HepG2 (cell line): ENCODE data around the gene CFAP119. TPM values are rescaled to one million over a fixed set of nuclear protein-coding genes. Genes with fewer than 3 reads are reported as not detected.

Experiments
- ATAC-seq: fragments of 200-7000 bp; cut with Tn5 transposase; 3 replicates; pipeline ENCODE4 v1.9.1; 2020; ENCODE audit warnings: mild to moderate bottlenecking, moderate library complexity
- BruUV-seq: library from RNA; stranded (reverse); fragments of 400-500 nt; replicated peaks from 2 replicates; lab custom pipeline; 2021; lab: Mats Ljungman, UMichigan
- CTCF ChIA-PET: fragments of 300-600 bp; formaldehyde crosslinking; extraction: SDS; loops from one replicate; lab custom pipeline; 2021; ENCODE audit warnings: low total read pairs, inconsistent platforms, low intra/inter-chr PET ratio; lab: Yijun Ruan, JAX
- POLR2A ChIA-PET: fragments of 350-600 bp; sonication (Branson Sonifier 250); formaldehyde crosslinking; loops from one replicate; lab custom pipeline; 2020; ENCODE audit warnings: antibody characterized with exemption, inconsistent platforms; lab: Yijun Ruan, JAX
- DNase-seq: peaks from one replicate; pipeline ENCODE4 v3.0.0-alpha.2; 2015; ENCODE audit warnings: low spot score
- FAIRE-seq: peaks from 3 replicates; lab custom pipeline; 2011; peaks lifted over from hg19 to GRCh38; lab: Jason Lieb, UNC
- H2AFZ ChIP-seq: one replicate; pipeline ENCODE4 v1.6.1; 2011; ENCODE audit warnings: low read length, inconsistent platforms
- H3K27ac ChIP-seq: fragments of 300-600 bp; 3 replicates; pipeline ENCODE4 v1.8.0; 2011; ENCODE audit warnings: mixed run types, mild to moderate bottlenecking, mixed read lengths, low read length, inconsistent platforms; ENCODE audit not compliant: insufficient read depth; ENCODE audit errors: extremely low read length
- H3K27me3 ChIP-seq, 2 experiments: fragments of 200-600 bp in 1 of 2; 2 replicates in 1 of 2; 3 replicates in 1 of 2; pipeline versions ENCODE4 v1.6.0 to v1.8.0; 2011; ENCODE audit warnings: low read length in 2 of 2, mild to moderate bottlenecking in 2 of 2, moderate library complexity in 2 of 2, inconsistent platforms in 1 of 2; ENCODE audit not compliant: insufficient read depth in 2 of 2, control insufficient read depth in 1 of 2
- H3K36me3 ChIP-seq, 2 experiments: fragments of 200-600 bp in 1 of 2; replicated peaks in 1 of 2; 2 replicates in 1 of 2; 3 replicates in 1 of 2; pipeline versions ENCODE4 v1.5.1 to v1.8.0; 2011; ENCODE audit warnings: low read length in 2 of 2, inconsistent platforms in 1 of 2; ENCODE audit not compliant: insufficient read depth in 2 of 2, control insufficient read depth in 1 of 2
- H3K4me1 ChIP-seq: 2 replicates; pipeline ENCODE4 v1.5.1; 2012; ENCODE audit warnings: low read length, inconsistent platforms; ENCODE audit not compliant: insufficient read depth
- H3K4me2 ChIP-seq: 2 replicates; pipeline ENCODE4 v1.6.0; 2011; ENCODE audit warnings: low read depth, low read length, inconsistent platforms
- H3K4me3 ChIP-seq, 3 experiments: fragments of 200-600 bp in 1 of 3; sonication (generic), shearing (Covaris generic) in 1 of 3; replicated peaks in 1 of 3; 2 replicates each; pipeline ENCODE4 v1.5.1; 2011 to 2016; ENCODE audit warnings: low read length in 3 of 3, inconsistent platforms in 2 of 3, low read depth in 2 of 3, mild to moderate bottlenecking in 2 of 3, control low read depth in 1 of 3, mixed read lengths in 1 of 3; ENCODE audit not compliant: insufficient read depth in 1 of 3
- H3K79me2 ChIP-seq: one replicate; pipeline ENCODE4 v1.6.1; 2011; ENCODE audit warnings: low read length, inconsistent platforms; ENCODE audit not compliant: insufficient read depth
- H3K9ac ChIP-seq: 2 replicates; pipeline ENCODE4 v1.6.0; 2011; ENCODE audit warnings: mild to moderate bottlenecking, low read depth, low read length, inconsistent platforms; ENCODE audit not compliant: insufficient read depth
- H3K9me3 ChIP-seq: 2 replicates; pipeline ENCODE4 v1.5.1; 2012; ENCODE audit warnings: mild to moderate bottlenecking, low read length
- H4K20me1 ChIP-seq: 2 replicates; pipeline ENCODE4 v1.6.0; 2011; ENCODE audit warnings: inconsistent platforms, mild to moderate bottlenecking, low read length, moderate library complexity; ENCODE audit not compliant: insufficient read depth
- ASH2L ChIP-seq: fragments of 300-600, 200-600 bp; sonication (generic); IDR thresholded peaks from 2 replicates; pipeline ENCODE4 v1.7.0; 2017; ENCODE audit warnings: low read depth, mild to moderate bottlenecking, moderate library complexity, mixed read lengths, low read length; ENCODE audit not compliant: insufficient read length
- CEBPG ChIP-seq: IDR thresholded peaks from 2 replicates; pipeline ENCODE4 v1.6.1; 2016
- CREB1 ChIP-seq, 2 experiments: fragments of 450-650 bp in 1 of 2; IDR thresholded peaks; 2 replicates each; pipeline ENCODE4 v1.6.1; 2016 to 2017; ENCODE audit warnings: control low read depth in 1 of 2, mild to moderate bottlenecking in 1 of 2, missing compliant biosample characterization in 1 of 2, missing genetic modification characterization in 1 of 2
- GPN1 ChIP-seq: sonication (generic); formaldehyde crosslinking; IDR thresholded peaks from 2 replicates; pipeline ENCODE4 v1.5.1; 2020; ENCODE audit warnings: missing genetic modification reagents, borderline replicate concordance
- HOXA7 ChIP-seq: sonication (generic); formaldehyde crosslinking; IDR thresholded peaks from 2 replicates; pipeline ENCODE4 v1.8.1; 2022; ENCODE audit warnings: mild to moderate bottlenecking, missing genetic modification reagents, moderate library complexity
- HOXA9 ChIP-seq: sonication (generic); formaldehyde crosslinking; IDR thresholded peaks from 2 replicates; pipeline ENCODE4 v1.8.1; 2022; ENCODE audit warnings: missing genetic modification reagents, mild to moderate bottlenecking, moderate library complexity, borderline replicate concordance
- NFE2L1 ChIP-seq: sonication (generic); formaldehyde crosslinking; IDR thresholded peaks from 2 replicates; pipeline ENCODE4 v1.4.0; 2020; ENCODE audit warnings: missing genetic modification reagents, mild to moderate bottlenecking, borderline replicate concordance
- NONO ChIP-seq, 2 experiments: fragments of 450-650 bp in 1 of 2; sonication (generic) in 1 of 2; formaldehyde crosslinking in 1 of 2; IDR thresholded peaks in 1 of 2; conservative IDR thresholded peaks in 1 of 2; 2 replicates each; pipeline versions ENCODE4 v1.6.1 to v1.8.0; 2017 to 2022; ENCODE audit warnings: mild to moderate bottlenecking in 1 of 2, missing genetic modification reagents in 1 of 2, moderate library complexity in 1 of 2
- NR2F2 ChIP-seq: IDR thresholded peaks from 2 replicates; pipeline ENCODE4 v1.6.1; 2012; ENCODE audit warnings: low read depth, inconsistent platforms, borderline replicate concordance
- NR2F6 ChIP-seq, 2 experiments: IDR thresholded peaks; 2 replicates each; pipeline ENCODE4 v1.6.1; 2016; ENCODE audit warnings: antibody characterized with exemption in 1 of 2, mild to moderate bottlenecking in 1 of 2
- SNAI1 ChIP-seq: sonication (generic); formaldehyde crosslinking; IDR thresholded peaks from 2 replicates; pipeline ENCODE4 v1.5.0; 2020; ENCODE audit warnings: mild to moderate bottlenecking, missing genetic modification reagents, borderline replicate concordance
- TMF1 ChIP-seq: sonication (generic); formaldehyde crosslinking; IDR thresholded peaks from 2 replicates; pipeline ENCODE4 v1.8.1; 2022; ENCODE audit warnings: low read depth, missing genetic modification reagents
- TP53 ChIP-seq: sonication (generic); formaldehyde crosslinking; conservative IDR thresholded peaks from 2 replicates; pipeline ENCODE4 v1.4.0; 2020; ENCODE audit warnings: missing genetic modification reagents
- ZBTB21 ChIP-seq: sonication (generic); formaldehyde crosslinking; IDR thresholded peaks from 2 replicates; pipeline ENCODE4 v1.4.0; 2020; ENCODE audit warnings: missing genetic modification reagents
- ZFP36L2 ChIP-seq: sonication (generic); formaldehyde crosslinking; IDR thresholded peaks from 2 replicates; pipeline ENCODE4 v1.4.0; 2020; ENCODE audit warnings: missing genetic modification reagents
- ZNF142 ChIP-seq: sonication (generic); formaldehyde crosslinking; IDR thresholded peaks from 2 replicates; pipeline ENCODE4 v1.4.0; 2020; ENCODE audit warnings: missing genetic modification reagents
- ZNF747 ChIP-seq: sonication (generic); formaldehyde crosslinking; IDR thresholded peaks from 2 replicates; pipeline ENCODE4 v1.8.1; 2023; ENCODE audit warnings: missing genetic modification reagents, mild to moderate bottlenecking, borderline replicate concordance
- ZNF773 ChIP-seq: sonication (generic); formaldehyde crosslinking; IDR thresholded peaks from 2 replicates; pipeline ENCODE4 v1.4.0; 2020; ENCODE audit warnings: missing genetic modification reagents, borderline replicate concordance
- ZNF782 ChIP-seq: sonication (generic); formaldehyde crosslinking; IDR thresholded peaks from 2 replicates; pipeline ENCODE4 v1.4.0; 2020; ENCODE audit warnings: missing genetic modification reagents, mild to moderate bottlenecking, borderline replicate concordance
- ZSCAN12 ChIP-seq: sonication (generic); formaldehyde crosslinking; IDR thresholded peaks from 2 replicates; pipeline ENCODE4 v1.9.0; 2021; ENCODE audit warnings: mild to moderate bottlenecking, missing genetic modification reagents
- WGBS: methylation state at CpG from one replicate; pipeline ENCODE4 v1.1.6; 2017; ENCODE audit warnings: low lambda C conversion rate; 5-methylcytosine and 5-hydroxymethylcytosine counted together
- in situ Hi-C: cut with HindIII; loops from 2 replicates; pipeline ENCODE4 v1.10.0; 2017; ENCODE audit warnings: low pct_unique_long_range_greater_than_20kb; ENCODE audit not compliant: extremely low pct_ligation_motif_present
- intact Hi-C: fragments of 100-400 bp; cut with micrococcal nuclease; formaldehyde crosslinking; loops from one replicate; pipeline ENCODE4 v1.10.0; 2022; ENCODE audit not compliant: unreplicated experiment
- polyA plus RNA-seq, 8 experiments: library from polyadenylated mRNA; depleted of rRNA in 3 of 8; stranded (reverse) in 7 of 8; unstranded in 1 of 8; fragments of >200 nt; fragmentation: Illumina TruSeq in 4 of 8; extraction: Trizol in 4 of 8; gene quantifications; 2 replicates each; pipeline versions ENCODE4 v1.2.1 to v1.2.3, GENCODE V29; 2011 to 2016; ENCODE audit warnings: low read depth in 4 of 8, missing spikeins in 1 of 8, mixed read lengths in 1 of 8; ENCODE audit not compliant: insufficient read depth in 1 of 8
- total RNA-seq, 5 experiments: library from RNA; depleted of rRNA; stranded (reverse); fragments of >200 nt; fragmentation: Illumina TruSeq; extraction: Trizol; gene quantifications; 2 replicates each; pipeline ENCODE4 v1.2.3, GENCODE V29; 2016; ENCODE audit warnings: low read depth in 1 of 5

Gene CFAP119
- total and polyA plus RNA-seq, 2 of the 13 experiments (the other 11 are each of a cell fraction or from before 2014, with no cell fraction given), result 6.4 TPM

- no peak overlapping the region for H2AFZ ChIP-seq
- TF ChIP-seq TMF1 (CRISPR knock-in tag) (no peak), NONO (IDR thresholded peaks at IDR 0.05) (no peak), NONO (CRISPR knock-in tag; conservative IDR thresholded peaks at IDR 0.05) (no peak; the same call in 1 of the 2 replicates), NR2F2 (no peak), CEBPG (CRISPR knock-in tag) (no peak), ZFP36L2 (CRISPR knock-in tag) (no peak; the same call in 1 of the 2 replicates), ZNF747 (CRISPR knock-in tag) (no peak), ZNF142 (CRISPR knock-in tag) (no peak), TP53 (CRISPR knock-in tag) (no peak), ZNF773 (CRISPR knock-in tag) (no peak), SNAI1 (CRISPR knock-in tag) (0 out of 2 replicates have a peak, but pooled peaks have one; percentile 64), HOXA7 (CRISPR knock-in tag) (peak; percentile 4; the same call in 1 of the 2 replicates), NR2F6 (IDR thresholded peaks at IDR 0.05) (no peak), NR2F6 (CRISPR knock-in tag; IDR thresholded peaks at IDR 0.05) (no peak), GPN1 (CRISPR knock-in tag) (peak; percentile 65; the same call in 1 of the 2 replicates), CREB1 (IDR thresholded peaks at IDR 0.05) (no peak), CREB1 (CRISPR knock-in tag; IDR thresholded peaks at IDR 0.05) (no peak), ASH2L (no peak), ZSCAN12 (peak; percentile 45; the same call in 1 of the 2 replicates), HOXA9 (CRISPR knock-in tag) (0 out of 2 replicates have a peak, but pooled peaks have one; percentile 6), NFE2L1 (CRISPR knock-in tag) (0 out of 2 replicates have a peak, but pooled peaks have one; percentile 15), ZBTB21 (CRISPR knock-in tag) (no peak), ZNF782 (CRISPR knock-in tag) (0 out of 2 replicates have a peak, but pooled peaks have one; percentile 36)
These were observed 13.2 kb upstream of the CFAP119 start for GRCh38 chr16:30775131-30775391.

More at GRCh38 chr16:30775131-30775391, 13.2 kb upstream of the CFAP119 start:
- Histone ChIP-seq H3K79me2 (peaks cover 9% of the 10 kb centered on the region), H3K4me1 (peaks cover 36% of the 10 kb centered on the region), H4K20me1 (no peaks in the 10 kb centered on the region), H3K4me3 (peak overlapping the region; percentile 63 to 88 (median 75); a peak in 5 of 6 replicates), H3K9me3 (no peaks in the 10 kb centered on the region), H3K27ac (peak overlapping the region; percentile 89), H3K4me2 (peak overlapping the region; percentile 95), H3K9ac (peak overlapping the region; percentile 92), H3K36me3 (peaks cover 24 to 46% of the 10 kb centered on the region in 2 experiments), H3K27me3 (no peaks in the 10 kb centered on the region; a peak in 1 of 5 replicates)
- FAIRE-seq (no peak), ATAC-seq (no peak), DNase-seq (no peak)
- WGBS, result 50% methylated on average over 2 of the region's 15 CpGs
- intact Hi-C loops, result loop anchor here (1.0 to 5.0 kb wide), 2 partner anchors 27 to 37 kb away; partner anchors contain the start of gene PHKG2
- ChIA-PET POLR2A (interaction anchor here (0.9 to 2.2 kb wide), 16 partner anchors 8 to 343 kb away, joined by 3 to 34 read pairs (median 8); partner anchors contain the start of genes FBRS, FBXL19, KAT8 and PHKG2), CTCF (no interaction called here)
- in situ Hi-C loops, result no loop called here
- BruUV-seq, result no TSS peak
